Activated naive CD4-positive, alpha-beta T cell treated with anti-CD3 and anti-CD28 coated beads, Interleukin-2, amount 10 ng/mL, durations not matched to agents 7 days and 5 days (primary cell): ENCODE measurements around the gene CDYL2.

Experiments used
- CTCF ChIA-PET: fragments of 350-600 bp; sonication (Branson Sonifier 250); formaldehyde crosslinking; loops from one replicate; lab custom pipeline; 2021; ENCODE audit warnings: antibody characterized with exemption; lab: Charles Lee
- DNase-seq: peaks from one replicate; pipeline ENCODE4 v3.0.0-alpha.2; 2020
- H3K27ac Mint-ChIP-seq: one replicate; pipeline ENCODE4 v1.8.0; 2021; ENCODE audit warnings: mild to moderate bottlenecking, moderate library complexity, mixed read lengths
- H3K27me3 Mint-ChIP-seq: one replicate; pipeline ENCODE4 v1.8.0; 2021; ENCODE audit warnings: mild to moderate bottlenecking, mixed read lengths
- H3K36me3 Mint-ChIP-seq: one replicate; pipeline ENCODE4 v1.8.0; 2021; ENCODE audit warnings: mixed read lengths
- H3K4me1 Mint-ChIP-seq: one replicate; pipeline ENCODE4 v1.8.0; 2021; ENCODE audit warnings: mixed read lengths
- H3K4me3 Mint-ChIP-seq: one replicate; pipeline ENCODE4 v1.8.0; 2021; ENCODE audit warnings: mild to moderate bottlenecking, moderate library complexity, mixed read lengths
- H3K9me3 Mint-ChIP-seq: one replicate; pipeline ENCODE4 v1.8.0; 2021; ENCODE audit warnings: mixed read lengths

The CDYL2 gene

GRCh38 chr16:80580109-80580832 lies 224.1 kb downstream of the CDYL2 start:
- H3K4me1 Mint-ChIP-seq = peaks cover 66% of the 10 kb centered on the region
- H3K27me3 Mint-ChIP-seq = peaks cover 4% of the 10 kb centered on the region
- peak overlapping the region; percentile 91 for H3K27ac Mint-ChIP-seq

GRCh38 chr16:80577485-80578280 lies 226.7 kb downstream of the CDYL2 start:
- peaks cover 9% of the 10 kb centered on the region for H3K36me3 Mint-ChIP-seq
- H3K27me3 Mint-ChIP-seq = peaks cover 4% of the 10 kb centered on the region
- no peak overlapping the region for H3K4me3 Mint-ChIP-seq
- no peak for DNase-seq
- CTCF ChIA-PET = interaction anchor here (0.6 to 2.3 kb wide), 2 partner anchors 51 to 247 kb away, joined by 3 to 8 read pairs; no protein-coding TSS in a partner anchor
- H3K4me1 Mint-ChIP-seq = peaks cover 46% of the 10 kb centered on the region
- H3K27ac Mint-ChIP-seq = no peak overlapping the region
- H3K9me3 Mint-ChIP-seq = no peaks in the 10 kb centered on the region

More at GRCh38 chr16:80580109-80580832, 224.1 kb downstream of the CDYL2 start:
- DNase-seq = peak; percentile 86
- CTCF ChIA-PET = interaction anchor here (0.7 to 2.2 kb wide), 19 partner anchors 9 to 244 kb away, joined by 3 to 46 read pairs (median 4); partner anchors contain the start of gene DYNLRB2
- peak overlapping the region; percentile 60 for H3K4me3 Mint-ChIP-seq
- peaks cover 3% of the 10 kb centered on the region for H3K9me3 Mint-ChIP-seq
- peaks cover 19% of the 10 kb centered on the region for H3K36me3 Mint-ChIP-seq

- Mint-ChIP-seq H3K27ac (no peak overlapping the region), H3K27me3 (peaks cover 4% of the 10 kb centered on the region), H3K4me1 (peaks cover 37% of the 10 kb centered on the region), H3K36me3 (peaks cover 8% of the 10 kb centered on the region), H3K9me3 (peaks cover 2% of the 10 kb centered on the region), H3K4me3 (no peak overlapping the region)
- CTCF ChIA-PET = interaction anchor here (2.3 kb wide), 2 partner anchors 49 kb away, joined by 8 to 10 read pairs; no protein-coding TSS in a partner anchor
- DNase-seq = no peak
Measured at GRCh38 chr16:80576343-80576912, 228.0 kb downstream of the CDYL2 start.

GRCh38 chr16:80573700-80574120 lies 230.7 kb downstream of the CDYL2 start:
- Mint-ChIP-seq H3K36me3 (peaks cover 4% of the 10 kb centered on the region), H3K27ac (no peak overlapping the region), H3K4me3 (no peak overlapping the region), H3K9me3 (peaks cover 7% of the 10 kb centered on the region), H3K27me3 (no peaks in the 10 kb centered on the region), H3K4me1 (peaks cover 34% of the 10 kb centered on the region)
- no peak for DNase-seq
- CTCF ChIA-PET = interaction anchor here (2.3 kb wide), 1 partner anchor 47 kb away, joined by 10 read pairs; no protein-coding TSS in a partner anchor

GRCh38 chr16:80570106-80570478 lies 234.3 kb downstream of the CDYL2 start:
- peaks cover 36% of the 10 kb centered on the region for H3K4me1 Mint-ChIP-seq
- H3K27ac Mint-ChIP-seq = peak overlapping the region; percentile 22
- H3K9me3 Mint-ChIP-seq = peaks cover 12% of the 10 kb centered on the region
- peaks cover 10% of the 10 kb centered on the region for H3K36me3 Mint-ChIP-seq
- no peaks in the 10 kb centered on the region for H3K27me3 Mint-ChIP-seq
- no peak for DNase-seq
- CTCF ChIA-PET = interaction anchor here (1.2 to 1.8 kb wide), 2 partner anchors 10 to 14 kb away, joined by 4 to 7 read pairs; no protein-coding TSS in a partner anchor
- no peak overlapping the region for H3K4me3 Mint-ChIP-seq

- peaks cover 41% of the 10 kb centered on the region for H3K4me1 Mint-ChIP-seq
- H3K9me3 Mint-ChIP-seq = peaks cover 12% of the 10 kb centered on the region
- H3K36me3 Mint-ChIP-seq = peaks cover 10% of the 10 kb centered on the region
- CTCF ChIA-PET = interaction anchor here (1.2 to 1.8 kb wide), 2 partner anchors 11 to 14 kb away, joined by 4 to 7 read pairs; no protein-coding TSS in a partner anchor
- H3K27me3 Mint-ChIP-seq = no peaks in the 10 kb centered on the region
- peak; percentile 65 for DNase-seq
- peak overlapping the region; percentile 74 for H3K27ac Mint-ChIP-seq
- H3K4me3 Mint-ChIP-seq = no peak overlapping the region
Measured at GRCh38 chr16:80569440-80570105, 234.8 kb downstream of the CDYL2 start.

GRCh38 chr16:80564394-80564793 lies 240.0 kb downstream of the CDYL2 start:
- H3K9me3 Mint-ChIP-seq = peaks cover 5% of the 10 kb centered on the region
- DNase-seq = no peak
- H3K4me3 Mint-ChIP-seq = no peak overlapping the region
- peaks cover 6% of the 10 kb centered on the region for H3K27me3 Mint-ChIP-seq
- peaks cover 34% of the 10 kb centered on the region for H3K4me1 Mint-ChIP-seq
- peak overlapping the region; percentile 40 for H3K27ac Mint-ChIP-seq
- peaks cover 6% of the 10 kb centered on the region for H3K36me3 Mint-ChIP-seq
- CTCF ChIA-PET = interaction anchor here (0.8 to 2.7 kb wide), 3 partner anchors 15 to 261 kb away, joined by 3 to 9 read pairs (median 3); no protein-coding TSS in a partner anchor

GRCh38 chr16:80563066-80563465 lies 241.3 kb downstream of the CDYL2 start:
- peaks cover 6% of the 10 kb centered on the region for H3K36me3 Mint-ChIP-seq
- no peak overlapping the region for H3K27ac Mint-ChIP-seq
- H3K9me3 Mint-ChIP-seq = peaks cover 5% of the 10 kb centered on the region
- H3K4me3 Mint-ChIP-seq = no peak overlapping the region
- peaks cover 25% of the 10 kb centered on the region for H3K4me1 Mint-ChIP-seq
- CTCF ChIA-PET = interaction anchor here (0.9 to 2.7 kb wide), 2 partner anchors 17 to 36 kb away, joined by 4 to 9 read pairs; no protein-coding TSS in a partner anchor
- H3K27me3 Mint-ChIP-seq = peaks cover 6% of the 10 kb centered on the region
- DNase-seq = no peak

GRCh38 chr16:80559369-80559768 lies 245.0 kb downstream of the CDYL2 start:
- DNase-seq = no peak
- no peaks in the 10 kb centered on the region for H3K9me3 Mint-ChIP-seq
- peaks cover 14% of the 10 kb centered on the region for H3K27me3 Mint-ChIP-seq
- no peak overlapping the region for H3K4me3 Mint-ChIP-seq
- no peak overlapping the region for H3K27ac Mint-ChIP-seq
- H3K4me1 Mint-ChIP-seq = peaks cover 17% of the 10 kb centered on the region
- CTCF ChIA-PET = no interaction called here
- H3K36me3 Mint-ChIP-seq = no peaks in the 10 kb centered on the region

- CTCF ChIA-PET = no interaction called here
Measured at GRCh38 chr16:80557037-80557436, 247.4 kb downstream of the CDYL2 start.

GRCh38 chr16:80556481-80556880 lies 247.9 kb downstream of the CDYL2 start:
- CTCF ChIA-PET = no interaction called here
- Mint-ChIP-seq H3K27me3 (peaks cover 17% of the 10 kb centered on the region), H3K27ac (no peak overlapping the region), H3K36me3 (no peaks in the 10 kb centered on the region), H3K9me3 (no peaks in the 10 kb centered on the region), H3K4me1 (peaks cover 22% of the 10 kb centered on the region), H3K4me3 (no peak overlapping the region)
- DNase-seq = no peak

More at GRCh38 chr16:80557037-80557436, 247.4 kb downstream of the CDYL2 start:
- H3K27me3 Mint-ChIP-seq = peaks cover 14% of the 10 kb centered on the region
- H3K4me1 Mint-ChIP-seq = peaks cover 22% of the 10 kb centered on the region
- no peak overlapping the region for H3K27ac Mint-ChIP-seq
- DNase-seq = no peak
- H3K4me3 Mint-ChIP-seq = no peak overlapping the region
- H3K36me3 Mint-ChIP-seq = no peaks in the 10 kb centered on the region
- no peaks in the 10 kb centered on the region for H3K9me3 Mint-ChIP-seq

GRCh38 chr16:80554033-80554432 lies 250.4 kb downstream of the CDYL2 start:
- Mint-ChIP-seq H3K27ac (no peak overlapping the region), H3K27me3 (peaks cover 12% of the 10 kb centered on the region), H3K4me1 (peaks cover 22% of the 10 kb centered on the region), H3K4me3 (no peak overlapping the region), H3K36me3 (no peaks in the 10 kb centered on the region), H3K9me3 (no peaks in the 10 kb centered on the region)
- CTCF ChIA-PET = interaction anchor here (0.6 kb wide), 1 partner anchor 26 kb away, joined by 3 read pairs; no protein-coding TSS in a partner anchor
- no peak for DNase-seq

- peaks cover 12% of the 10 kb centered on the region for H3K27me3 Mint-ChIP-seq
Measured at GRCh38 chr16:80552277-80552676, 252.1 kb downstream of the CDYL2 start.

More at GRCh38 chr16:80552277-80552676, 252.1 kb downstream of the CDYL2 start:
- Mint-ChIP-seq H3K9me3 (no peaks in the 10 kb centered on the region), H3K27ac (no peak overlapping the region), H3K36me3 (no peaks in the 10 kb centered on the region), H3K4me1 (peaks cover 32% of the 10 kb centered on the region), H3K4me3 (no peak overlapping the region)
- DNase-seq = no peak
- CTCF ChIA-PET = no interaction called here
